K562 (cell line): Measurements from ENCODE around the gene NBEAL2. TPM values are rescaled to one million over a fixed set of nuclear protein-coding genes. Genes with fewer than 3 reads are reported as not detected.

Source experiments
- CEBPB ChIP-seq: fragments of 450-650 bp; IDR thresholded peaks from 2 replicates; pipeline ENCODE4 v1.6.1; 2016; ENCODE audit warnings: missing genetic modification characterization, missing compliant biosample characterization
- CEBPG ChIP-seq, 3 experiments: fragments of 200-800 bp in 1 of 3; sonication (Bioruptor generic) in 1 of 3; sonication (generic) in 1 of 3; formaldehyde crosslinking in 1 of 3; IDR thresholded peaks in 2 of 3; conservative IDR thresholded peaks in 1 of 3; 2 replicates each; pipeline versions ENCODE4 v1.6.1 to v1.8.0; 2016 to 2022; ENCODE audit warnings: missing compliant biosample characterization in 2 of 3, missing genetic modification characterization in 2 of 3, mild to moderate bottlenecking in 1 of 3, missing genetic modification reagents in 1 of 3
- GABPA ChIP-seq: fragments of 200-800 bp; sonication (Bioruptor generic); conservative IDR thresholded peaks from 2 replicates; pipeline ENCODE4 v1.6.1; 2016; ENCODE audit warnings: low read depth, missing genetic modification characterization, missing compliant biosample characterization
- HIVEP1 ChIP-seq: fragments of 250-450 bp; sonication (Bioruptor Pico); IDR thresholded peaks from 2 replicates; pipeline ENCODE4 v1.4.0; 2020; ENCODE audit warnings: mild to moderate bottlenecking
- PHB2 ChIP-seq: fragments of 450-650 bp; IDR thresholded peaks from 2 replicates; pipeline ENCODE4 v1.6.1; 2017; ENCODE audit warnings: low read depth
- RBFOX2 ChIP-seq: fragments of 200-400 bp; formaldehyde crosslinking; IDR thresholded peaks from 2 replicates; pipeline ENCODE4 v1.6.1; 2017; ENCODE audit warnings: low read depth, mild to moderate bottlenecking, low read length, moderate library complexity
- RCOR1 ChIP-seq, 2 experiments: IDR thresholded peaks; 2 replicates each; pipeline ENCODE4 v1.6.1; 2012; ENCODE audit warnings: low read depth in 2 of 2, low read length in 2 of 2, borderline replicate concordance in 1 of 2, improper control_type of control experiment in 1 of 2
- polyA plus RNA-seq, 8 experiments: library from polyadenylated mRNA; depleted of rRNA in 4 of 8; stranded (reverse) in 5 of 8; unstranded in 3 of 8; fragments of >200 nt; fragmentation: Nextera tagmentation in 2 of 8; fragmentation: Illumina TruSeq in 1 of 8; extraction: Ambion mirVana in 2 of 8; extraction: Trizol in 1 of 8; gene quantifications; 2 replicates each; pipeline versions ENCODE4 v1.2.1 to v1.2.3, GENCODE V29; 2011 to 2014; ENCODE audit warnings: inconsistent platforms in 1 of 8, missing spikeins in 1 of 8
- total RNA-seq, 7 experiments: library from RNA; depleted of rRNA in 6 of 7; stranded (reverse); fragments of >200 nt in 6 of 7; fragmentation: Illumina TruSeq in 2 of 7; extraction: Trizol in 2 of 7; gene quantifications; 2 replicates each; pipeline versions ENCODE4 v1.2.1 to v1.2.3, GENCODE V29; 2011 to 2021; ENCODE audit warnings: low replicate concordance in 1 of 7
- TF ChIP-seq, protein P1 (sequence below): sonication (generic); formaldehyde crosslinking; IDR thresholded peaks from 2 replicates; pipeline ENCODE4 v1.8.0; 2022; ENCODE audit warnings: missing genetic modification reagents, mild to moderate bottlenecking, moderate library complexity, borderline replicate concordance
- TF ChIP-seq, protein P2 (sequence below), 2 experiments: fragments of 450-650 bp; IDR thresholded peaks; 2 replicates each; pipeline ENCODE4 v1.6.1; 2016; ENCODE audit warnings: mild to moderate bottlenecking in 2 of 2, borderline replicate concordance in 1 of 2, low read depth in 1 of 2, moderate library complexity in 1 of 2
- TF ChIP-seq, protein P3 (sequence below): sonication (generic); formaldehyde crosslinking; IDR thresholded peaks from 2 replicates; pipeline ENCODE4 v1.9.0; 2022; ENCODE audit warnings: mild to moderate bottlenecking, missing genetic modification reagents
- TF ChIP-seq, protein P4 (sequence below), 2 experiments: IDR thresholded peaks in 1 of 2; conservative IDR thresholded peaks in 1 of 2; 2 replicates each; pipeline ENCODE4 v1.6.1; 2016; ENCODE audit warnings: low read depth in 2 of 2, mild to moderate bottlenecking in 1 of 2, missing compliant biosample characterization in 1 of 2, missing genetic modification characterization in 1 of 2, moderate library complexity in 1 of 2

Gene NBEAL2
- total and polyA plus RNA-seq, 9 of the 15 experiments (the other 6 are each of a cell fraction or from before 2014, with no cell fraction given), result 0.06 to 114 (median 29.6) TPM

DNA sequence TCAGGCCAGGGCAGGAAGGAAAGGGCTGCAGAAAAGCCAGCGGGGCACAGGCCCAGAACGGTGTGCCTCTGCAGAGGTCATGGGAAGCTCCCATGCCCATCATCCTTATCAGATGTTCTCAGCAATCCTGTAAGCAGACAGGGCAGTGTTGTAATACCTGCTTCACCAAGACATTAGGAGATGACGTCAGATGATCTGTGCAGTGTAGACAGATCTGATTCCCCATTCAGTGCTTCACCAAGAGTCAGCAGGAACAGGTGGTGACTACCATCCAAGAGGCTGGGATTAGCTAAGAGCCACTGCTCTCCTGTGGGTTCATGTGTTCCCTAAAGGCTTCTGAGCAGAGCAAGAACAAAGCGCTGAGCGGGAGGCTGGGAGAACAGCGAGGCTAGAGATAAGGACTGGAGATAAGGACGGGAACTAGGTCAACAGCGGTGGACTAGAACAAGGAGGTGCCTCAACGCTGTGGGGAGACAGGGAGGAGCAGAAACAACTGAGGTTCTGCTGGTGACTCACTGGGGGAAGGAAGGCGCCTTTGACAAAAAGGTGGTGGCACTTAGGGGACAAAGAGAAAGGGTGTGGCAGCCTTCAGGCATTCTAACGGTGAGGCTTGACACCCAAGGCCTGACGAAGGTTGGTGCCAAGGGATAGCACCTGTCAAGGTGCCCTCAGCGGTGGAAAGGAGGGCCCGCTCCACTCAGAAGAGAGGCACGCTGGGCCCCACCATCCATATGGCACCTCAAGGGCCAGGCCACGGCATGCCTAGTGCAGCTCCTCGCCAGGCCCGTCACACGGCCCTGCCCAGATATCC, 31.3 kb upstream of the NBEAL2 start (continued):
- TF ChIP-seq, protein P1, sequence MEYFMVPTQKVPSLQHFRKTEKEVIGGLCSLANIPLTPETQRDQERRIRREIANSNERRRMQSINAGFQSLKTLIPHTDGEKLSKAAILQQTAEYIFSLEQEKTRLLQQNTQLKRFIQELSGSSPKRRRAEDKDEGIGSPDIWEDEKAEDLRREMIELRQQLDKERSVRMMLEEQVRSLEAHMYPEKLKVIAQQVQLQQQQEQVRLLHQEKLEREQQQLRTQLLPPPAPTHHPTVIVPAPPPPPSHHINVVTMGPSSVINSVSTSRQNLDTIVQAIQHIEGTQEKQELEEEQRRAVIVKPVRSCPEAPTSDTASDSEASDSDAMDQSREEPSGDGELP (CRISPR knock-in tag), result peak; percentile 84
- TF ChIP-seq, protein P2, sequence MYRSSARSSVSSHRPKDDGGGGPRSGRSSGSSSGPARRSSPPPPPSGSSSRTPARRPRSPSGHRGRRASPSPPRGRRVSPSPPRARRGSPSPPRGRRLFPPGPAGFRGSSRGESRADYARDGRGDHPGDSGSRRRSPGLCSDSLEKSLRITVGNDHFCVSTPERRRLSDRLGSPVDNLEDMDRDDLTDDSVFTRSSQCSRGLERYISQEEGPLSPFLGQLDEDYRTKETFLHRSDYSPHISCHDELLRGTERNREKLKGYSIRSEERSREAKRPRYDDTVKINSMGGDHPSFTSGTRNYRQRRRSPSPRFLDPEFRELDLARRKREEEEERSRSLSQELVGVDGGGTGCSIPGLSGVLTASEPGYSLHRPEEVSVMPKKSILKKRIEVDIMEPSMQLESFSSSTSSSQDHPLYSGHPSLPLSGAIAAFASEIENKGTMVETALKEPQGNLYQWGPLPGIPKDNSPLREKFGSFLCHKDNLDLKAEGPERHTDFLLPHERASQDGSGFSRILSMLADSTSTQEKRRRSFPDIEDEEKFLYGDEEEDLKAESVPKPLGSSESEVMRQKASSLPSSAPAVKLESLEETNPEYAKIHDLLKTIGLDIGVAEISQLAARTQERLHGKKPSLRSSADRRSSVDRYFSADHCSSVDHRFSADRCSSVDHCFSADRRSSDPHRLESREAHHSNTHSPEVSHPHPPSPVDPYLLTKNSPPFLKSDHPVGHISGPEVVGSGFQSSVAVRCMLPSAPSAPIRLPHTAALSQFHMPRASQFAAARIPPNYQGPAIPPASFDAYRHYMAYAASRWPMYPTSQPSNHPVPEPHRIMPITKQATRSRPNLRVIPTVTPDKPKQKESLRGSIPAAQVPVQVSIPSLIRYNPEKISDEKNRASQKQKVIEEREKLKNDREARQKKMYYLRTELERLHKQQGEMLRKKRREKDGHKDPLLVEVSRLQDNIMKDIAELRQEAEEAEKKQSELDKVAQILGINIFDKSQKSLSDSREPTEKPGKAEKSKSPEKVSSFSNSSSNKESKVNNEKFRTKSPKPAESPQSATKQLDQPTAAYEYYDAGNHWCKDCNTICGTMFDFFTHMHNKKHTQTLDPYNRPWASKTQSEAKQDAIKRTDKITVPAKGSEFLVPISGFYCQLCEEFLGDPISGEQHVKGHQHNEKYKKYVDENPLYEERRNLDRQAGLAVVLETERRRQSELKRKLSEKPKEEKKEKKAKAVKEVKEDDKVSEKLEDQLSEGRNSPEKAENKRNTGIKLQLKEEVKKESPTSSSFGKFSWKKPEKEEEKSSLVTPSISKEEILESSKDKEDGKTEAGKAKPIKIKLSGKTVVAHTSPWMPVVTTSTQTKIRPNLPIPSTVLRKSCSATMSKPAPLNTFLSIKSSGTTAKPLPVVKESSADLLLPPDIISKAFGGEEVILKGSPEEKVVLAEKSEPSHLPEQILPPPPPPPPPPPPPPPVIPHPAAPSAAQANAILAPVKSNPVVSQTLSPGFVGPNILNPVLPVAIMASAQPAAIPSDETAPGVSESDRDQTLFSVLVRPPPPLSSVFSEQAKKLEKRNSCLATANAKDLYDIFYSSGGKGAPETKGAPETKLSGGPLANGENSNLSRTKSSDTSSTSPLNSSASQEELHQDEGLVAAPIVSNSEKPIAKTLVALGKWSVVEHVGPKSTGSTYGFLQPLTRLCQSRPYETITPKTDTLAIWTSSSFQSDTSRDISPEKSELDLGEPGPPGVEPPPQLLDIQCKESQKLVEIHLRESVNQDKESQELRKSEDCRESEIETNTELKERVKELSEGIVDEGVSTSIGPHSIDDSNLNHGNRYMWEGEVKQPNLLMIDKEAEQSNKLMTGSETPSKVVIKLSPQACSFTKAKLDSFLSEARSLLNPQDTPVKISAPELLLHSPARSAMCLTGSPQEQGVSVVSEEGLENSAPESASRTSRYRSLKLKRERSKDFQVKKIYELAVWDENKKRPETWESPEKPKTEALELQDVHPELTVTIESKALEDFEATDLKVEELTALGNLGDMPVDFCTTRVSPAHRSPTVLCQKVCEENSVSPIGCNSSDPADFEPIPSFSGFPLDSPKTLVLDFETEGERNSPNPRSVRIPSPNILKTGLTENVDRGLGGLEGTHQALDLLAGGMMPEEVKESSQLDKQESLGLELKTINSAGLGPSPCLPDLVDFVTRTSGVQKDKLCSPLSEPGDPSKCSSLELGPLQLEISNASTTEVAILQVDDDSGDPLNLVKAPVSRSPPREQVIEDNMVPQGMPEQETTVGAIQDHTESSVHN (IDR thresholded peaks at IDR 0.05; ENCODE audit: borderline replicate concordance in 1 of 2, low read depth in 1 of 2), result peak in 1 of 2 experiments; percentile 83; a peak in 2 of 4 replicates
- TF ChIP-seq RCOR1 (IDR thresholded peaks at IDR 0.05; ENCODE audit: borderline replicate concordance in 1 of 2, low read depth in 2 of 2, low read length in 2 of 2), result peak in 1 of 2 experiments; percentile 86; a peak in 2 of 4 replicates
- TF ChIP-seq GABPA (tag), result peak; percentile 32; the same call in 1 of the 2 replicates
- peak; percentile 39; the same call in 1 of the 2 replicates for TF ChIP-seq RBFOX2
- peak; percentile 59 for TF ChIP-seq CEBPG (CRISPR knock-in tag; IDR thresholded peaks at IDR 0.05)
- peak; percentile 83 to 89 for TF ChIP-seq CEBPG (tag; conservative IDR thresholded peaks at IDR 0.05 in 1 of 2, IDR thresholded peaks at IDR 0.05 in 1 of 2)
- peak; percentile 60; the same call in 1 of the 2 replicates for TF ChIP-seq HIVEP1
- TF ChIP-seq, protein P3, sequence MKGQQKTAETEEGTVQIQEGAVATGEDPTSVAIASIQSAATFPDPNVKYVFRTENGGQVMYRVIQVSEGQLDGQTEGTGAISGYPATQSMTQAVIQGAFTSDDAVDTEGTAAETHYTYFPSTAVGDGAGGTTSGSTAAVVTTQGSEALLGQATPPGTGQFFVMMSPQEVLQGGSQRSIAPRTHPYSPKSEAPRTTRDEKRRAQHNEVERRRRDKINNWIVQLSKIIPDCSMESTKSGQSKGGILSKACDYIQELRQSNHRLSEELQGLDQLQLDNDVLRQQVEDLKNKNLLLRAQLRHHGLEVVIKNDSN (CRISPR knock-in tag), result no peak
- peak; percentile 93 for TF ChIP-seq CEBPB (tag)
- TF ChIP-seq, protein P4, sequence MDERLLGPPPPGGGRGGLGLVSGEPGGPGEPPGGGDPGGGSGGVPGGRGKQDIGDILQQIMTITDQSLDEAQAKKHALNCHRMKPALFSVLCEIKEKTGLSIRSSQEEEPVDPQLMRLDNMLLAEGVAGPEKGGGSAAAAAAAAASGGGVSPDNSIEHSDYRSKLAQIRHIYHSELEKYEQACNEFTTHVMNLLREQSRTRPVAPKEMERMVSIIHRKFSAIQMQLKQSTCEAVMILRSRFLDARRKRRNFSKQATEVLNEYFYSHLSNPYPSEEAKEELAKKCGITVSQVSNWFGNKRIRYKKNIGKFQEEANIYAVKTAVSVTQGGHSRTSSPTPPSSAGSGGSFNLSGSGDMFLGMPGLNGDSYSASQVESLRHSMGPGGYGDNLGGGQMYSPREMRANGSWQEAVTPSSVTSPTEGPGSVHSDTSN (CRISPR knock-in tag; IDR thresholded peaks at IDR 0.05; ENCODE audit: low read depth), result peak; percentile 28; the same call in 1 of the 2 replicates
- TF ChIP-seq, protein P4 (tag; conservative IDR thresholded peaks at IDR 0.05; ENCODE audit: low read depth), result peak; percentile 62; the same call in 1 of the 2 replicates
- TF ChIP-seq PHB2, result no peak
